Measurements from ENCODE around the gene IL24.

Gene IL24

DNA sequence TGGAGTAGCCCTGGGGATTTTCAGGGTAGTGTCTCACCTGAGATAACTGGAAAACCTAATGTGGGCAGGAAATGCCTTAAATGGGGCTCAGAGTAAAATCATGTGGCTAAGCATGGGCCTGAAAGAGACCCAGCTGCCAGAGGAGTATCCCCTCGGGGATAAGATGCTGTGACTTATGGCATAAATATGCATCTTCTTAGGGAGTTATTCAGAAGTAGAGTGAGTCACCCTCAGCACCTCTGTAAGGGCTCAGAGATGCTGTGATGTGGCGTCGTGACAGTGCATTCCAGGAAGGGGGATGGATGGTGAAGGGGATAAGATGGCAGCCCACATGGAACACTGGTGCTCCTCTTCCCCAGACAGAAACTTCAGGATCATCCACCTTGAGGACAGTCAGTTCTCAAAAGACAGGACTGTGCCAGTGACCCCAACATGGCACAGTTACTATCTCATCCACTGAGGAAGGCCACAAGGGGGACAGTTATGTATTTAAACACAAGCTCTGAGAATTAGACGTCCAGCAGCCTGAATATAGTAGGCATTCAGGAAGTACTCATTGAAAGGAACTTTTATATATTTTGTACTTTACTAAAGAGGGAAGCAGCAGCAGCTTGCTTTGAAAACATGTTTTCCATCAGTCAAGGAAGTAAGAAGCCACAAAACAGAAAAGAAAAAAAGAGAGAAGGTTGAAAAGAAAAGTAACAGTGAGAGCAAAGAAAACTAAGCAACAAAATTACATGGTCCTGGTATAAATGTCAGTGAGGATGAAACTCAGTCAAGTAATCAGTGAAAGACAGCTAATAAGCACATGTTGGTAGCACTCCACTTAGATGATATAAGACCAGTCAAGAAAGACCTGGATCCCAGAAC lies 8.3 kb downstream of the IL24 start:
- DNase-seq, result peak; percentile 28 to 43

DNA sequence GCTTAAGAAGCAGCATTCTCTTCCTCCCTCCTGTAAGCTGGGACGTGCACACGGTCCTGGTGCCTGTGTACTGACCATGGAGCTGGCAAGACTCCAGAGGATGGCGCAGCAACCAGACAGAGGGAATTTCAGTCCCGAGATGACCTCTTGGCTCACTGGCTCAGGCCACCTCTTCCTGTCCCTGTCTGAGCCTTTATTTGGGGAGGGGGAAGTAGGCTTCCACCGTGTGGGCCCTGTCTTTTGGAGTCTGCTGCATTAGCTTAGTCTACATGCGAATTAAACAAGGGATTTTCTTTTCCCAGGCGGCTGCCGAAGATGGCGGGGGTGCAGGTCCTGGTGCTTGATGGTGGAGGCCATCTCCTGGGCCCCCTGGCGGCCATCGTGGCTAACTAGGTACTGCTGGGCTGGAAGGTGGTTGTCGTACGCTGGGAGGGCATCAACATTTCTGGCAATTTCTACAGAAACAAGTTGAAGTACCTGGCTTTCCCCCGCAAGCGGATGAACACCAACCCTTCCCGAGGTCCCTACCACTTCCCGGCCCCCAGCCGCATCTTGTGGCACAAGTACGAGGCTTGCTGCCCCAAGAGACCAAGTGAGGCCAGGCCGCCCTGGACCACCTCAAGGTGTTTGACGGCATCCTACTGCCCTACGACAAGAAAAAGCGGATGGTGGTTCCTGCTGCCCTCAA lies 10.2 kb downstream of the IL24 start:
- DNase-seq, result no peak

DNA sequence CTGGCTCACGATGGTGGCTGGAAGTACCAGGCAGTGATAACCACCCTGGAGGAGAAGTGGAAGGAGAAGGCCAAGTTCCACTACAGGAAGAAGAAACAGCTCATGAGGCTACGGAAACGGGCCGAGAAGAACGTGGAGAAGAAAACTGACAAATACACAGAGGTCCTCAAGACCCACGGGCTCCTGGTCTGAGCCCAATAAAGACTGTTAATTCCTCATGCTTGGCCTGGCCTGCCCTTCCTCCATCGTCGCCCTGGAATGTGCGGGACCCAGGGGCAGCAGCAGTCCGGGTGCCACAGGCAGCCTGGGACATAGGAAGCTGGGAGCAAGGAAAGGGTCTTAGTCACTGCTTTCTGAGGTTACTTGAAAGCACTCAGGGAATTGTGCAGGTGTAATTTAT lies 10.8 kb downstream of the IL24 start:
- no peak for DNase-seq

DNA sequence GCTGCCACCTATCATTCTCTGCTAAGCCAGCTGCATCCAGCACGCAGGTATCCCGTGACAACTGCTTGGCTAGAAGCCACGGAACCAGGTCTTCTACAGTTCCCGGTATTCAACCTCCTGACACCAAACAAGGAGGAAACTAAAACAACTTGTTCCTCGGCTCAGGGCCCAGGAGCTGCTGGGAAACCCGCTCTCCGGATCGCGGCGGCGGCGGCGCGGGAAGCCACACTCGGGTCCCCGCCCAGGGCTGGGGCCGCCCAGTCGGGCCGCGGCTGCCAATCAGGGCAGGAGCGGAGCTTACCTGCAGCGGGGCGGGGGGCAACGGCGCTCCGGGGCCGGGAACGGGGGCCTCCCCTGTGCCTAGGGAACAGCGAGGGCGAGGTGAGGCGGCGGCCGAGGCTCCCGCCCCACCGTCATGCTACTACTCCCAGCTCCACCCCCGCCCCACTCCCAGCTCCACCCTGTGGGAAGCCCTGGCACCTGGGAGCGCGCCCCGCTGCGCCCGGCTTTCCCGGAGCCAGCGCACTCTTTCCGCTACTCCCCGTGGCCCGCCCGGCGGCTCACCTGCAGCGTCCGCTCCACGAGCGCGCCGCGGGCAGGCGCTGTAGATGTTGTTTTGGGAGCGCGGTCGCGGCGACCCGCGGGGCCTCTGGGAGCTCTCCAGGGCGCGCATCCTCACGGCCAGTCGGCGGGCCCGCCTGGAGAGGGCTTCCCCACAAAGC lies 12.1 kb downstream of the IL24 start:
- peak; percentile 41 to 45 for DNase-seq

DNA sequence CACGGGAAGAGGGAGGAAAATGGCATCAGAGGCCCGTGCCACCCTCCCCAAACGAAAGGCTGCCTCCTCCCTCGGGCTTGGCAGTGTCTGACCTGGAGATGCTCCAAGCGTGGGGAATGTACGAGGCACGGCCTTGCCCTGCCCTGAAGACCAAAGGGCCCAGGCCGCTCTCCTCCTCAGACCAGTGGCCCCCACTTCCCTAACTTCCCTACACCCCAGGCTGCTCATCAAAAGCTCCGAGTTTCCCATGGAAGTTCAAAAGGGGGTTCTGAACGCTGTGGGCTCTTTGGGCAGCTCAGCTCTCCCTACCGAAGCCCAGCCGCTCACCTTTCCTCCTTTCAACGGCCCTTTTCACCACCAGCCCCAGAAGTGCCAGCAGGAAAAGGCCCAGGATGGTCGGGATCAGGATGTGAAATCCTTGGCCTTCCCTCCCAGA lies 12.7 kb downstream of the IL24 start:
- DNase-seq, result no peak

DNA sequence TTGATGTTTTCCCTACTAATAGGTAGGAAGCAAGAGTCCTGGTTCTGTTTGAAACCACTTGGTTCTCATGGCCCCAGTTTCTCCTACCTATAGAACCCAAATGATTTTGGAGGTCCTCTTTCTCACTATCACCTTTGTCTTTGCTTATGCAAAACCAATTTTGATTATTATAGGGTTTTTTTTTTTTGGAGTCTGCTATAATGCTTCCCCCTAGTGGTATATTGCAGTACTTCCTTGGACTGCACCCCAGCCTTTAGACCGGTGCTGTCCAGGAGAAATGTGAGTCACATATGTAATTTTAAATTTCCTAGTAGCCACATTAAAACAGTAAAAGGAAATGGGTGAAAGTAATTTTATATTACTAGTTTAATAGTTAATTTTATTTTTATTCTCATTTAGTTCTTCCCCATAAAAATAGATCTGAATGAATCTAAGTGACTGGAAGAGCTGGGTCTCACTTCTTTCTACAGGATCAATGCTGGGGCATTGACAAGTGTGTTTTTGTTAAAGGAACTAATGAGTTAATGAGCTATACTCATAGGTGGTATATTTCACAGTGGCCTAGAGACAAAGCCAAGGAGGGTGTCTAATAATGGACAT lies 13.9 kb downstream of the IL24 start:
- DNase-seq, result peak; percentile 44 to 70

DNA sequence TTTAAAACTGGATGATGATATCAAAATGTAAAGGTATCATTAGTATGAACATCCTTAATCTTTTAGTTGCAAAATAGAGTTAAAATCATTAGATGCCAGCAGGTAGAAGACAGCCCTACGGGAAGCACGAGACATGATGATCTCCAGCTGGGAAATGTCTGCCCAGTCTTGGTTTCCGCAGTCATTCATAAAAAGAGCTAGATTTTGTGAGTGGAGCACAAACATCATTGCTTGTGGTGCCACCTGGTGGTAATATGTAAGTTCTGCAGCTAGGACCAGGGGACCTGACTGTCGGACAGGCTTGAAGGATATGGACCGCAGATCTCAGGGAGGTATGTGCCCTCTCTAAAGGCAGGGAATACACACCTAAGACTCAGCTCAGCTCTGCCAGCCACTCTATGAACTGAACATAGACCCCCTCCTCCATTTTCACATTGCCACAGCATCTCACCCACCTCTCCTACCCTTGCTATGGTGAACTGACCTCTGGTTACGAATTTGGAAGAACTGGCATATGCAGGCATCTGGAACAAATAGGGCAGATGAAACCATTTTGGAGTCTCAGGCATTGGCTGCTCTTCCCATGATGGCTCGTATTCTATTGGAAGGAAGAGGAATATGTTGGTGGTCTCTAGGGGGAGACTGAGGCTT lies 15.3 kb downstream of the IL24 start:
- DNase-seq, result peak; percentile 77 to 81

DNA sequence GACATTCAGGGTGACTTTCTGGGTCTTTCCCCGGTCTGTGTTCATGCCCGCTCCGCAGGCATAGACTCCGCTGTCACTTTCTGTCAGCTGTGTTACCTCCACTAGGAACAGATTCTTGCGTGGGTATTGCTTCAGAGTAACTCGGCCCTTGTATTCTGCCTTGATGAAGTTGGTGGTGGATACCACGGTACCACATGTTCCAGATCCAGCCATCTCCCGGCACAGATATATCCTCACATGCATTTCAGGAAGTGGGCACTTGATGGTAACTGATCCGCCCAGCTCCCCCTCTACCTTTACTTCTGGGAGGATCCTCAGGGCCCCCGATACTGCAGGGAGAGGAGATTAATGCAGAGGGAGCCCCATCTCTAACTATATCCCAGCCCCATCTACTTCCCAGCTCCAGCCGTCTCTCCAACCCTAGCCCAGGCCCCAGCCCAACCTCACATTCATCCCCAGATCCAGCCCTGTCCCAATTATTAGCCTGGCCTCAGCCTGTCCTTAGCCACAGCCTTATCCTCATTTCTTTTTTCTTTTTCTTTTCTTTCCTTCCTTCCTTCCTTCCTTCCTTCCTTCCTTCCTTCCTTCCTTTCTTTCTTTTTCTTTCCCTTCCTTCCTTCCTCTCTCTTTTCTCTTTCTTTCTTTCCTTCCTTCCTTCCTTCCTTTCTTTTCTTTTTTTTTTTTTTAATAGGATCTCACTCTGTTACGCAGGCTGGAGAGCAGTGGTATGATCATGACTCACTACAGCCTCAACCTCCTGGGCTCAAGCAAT lies 16.7 kb downstream of the IL24 start:
- DNase-seq, result no peak

DNA sequence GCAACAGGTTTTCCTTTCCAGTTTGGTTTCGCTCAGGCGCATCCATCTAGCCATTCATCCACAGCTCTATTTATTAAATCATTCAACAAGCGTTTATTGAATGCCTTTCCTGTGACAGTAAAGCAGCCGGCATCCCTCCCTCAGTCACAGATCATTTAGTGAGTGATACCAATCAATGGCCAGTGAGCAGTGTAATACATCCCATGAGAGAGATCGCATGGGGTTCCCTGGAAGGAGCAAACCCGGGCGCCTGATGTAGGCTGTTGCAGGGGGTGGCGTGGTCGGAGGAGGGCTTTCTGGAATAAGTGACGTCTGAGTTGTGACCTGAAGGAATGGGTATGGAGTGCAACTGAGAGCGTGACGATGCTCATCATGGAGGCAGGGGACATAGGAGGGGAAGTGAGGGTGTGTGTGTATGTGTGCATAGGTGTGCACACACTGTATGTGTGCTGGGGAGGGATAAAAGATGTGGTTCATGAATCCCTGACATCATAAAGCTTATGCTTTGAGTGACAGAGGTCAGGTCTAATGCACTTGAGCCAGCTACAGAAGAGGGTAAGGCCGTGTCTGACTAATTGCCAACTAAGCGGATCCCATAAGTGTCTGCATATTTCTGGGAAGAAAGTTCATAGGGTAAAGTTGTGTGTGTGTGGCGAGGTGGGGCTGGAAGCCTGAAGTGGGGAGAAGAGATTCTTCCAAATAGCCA lies 17.9 kb downstream of the IL24 start:
- DNase-seq, result no peak

DNA sequence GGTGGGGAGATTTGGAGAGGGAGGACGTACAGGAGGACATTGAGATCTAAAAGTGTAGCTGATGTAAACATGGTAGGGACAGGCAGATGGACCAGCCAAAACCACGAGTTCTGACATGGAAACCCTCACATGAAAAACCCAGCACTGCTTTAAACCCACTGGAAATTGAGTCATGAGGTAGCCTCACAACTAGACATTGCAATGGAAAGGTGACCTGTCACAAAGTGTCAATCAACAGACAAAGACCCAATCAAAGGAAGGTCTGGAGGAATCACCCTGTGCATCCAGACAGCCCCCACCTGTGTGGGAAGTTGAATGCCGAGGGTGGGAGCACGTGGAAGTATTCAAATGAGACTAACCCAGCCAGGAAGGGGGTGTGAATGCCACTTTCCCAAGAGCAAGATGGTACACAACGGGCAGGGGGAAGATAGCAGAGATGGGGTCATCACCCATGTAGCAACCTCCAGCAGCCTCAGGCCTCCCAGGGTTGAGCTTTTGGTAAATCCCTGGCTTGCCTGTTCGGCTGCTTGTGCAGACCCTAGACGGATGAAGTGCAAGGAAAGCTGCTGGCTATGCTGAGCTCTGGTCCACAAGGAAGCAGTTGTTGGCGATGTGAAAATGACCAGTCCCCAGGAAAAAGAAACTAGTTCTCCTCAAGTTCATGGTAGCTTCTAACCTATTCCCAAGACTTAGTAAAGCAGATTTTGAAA lies 18.9 kb downstream of the IL24 start:
- no peak for DNase-seq

DNA sequence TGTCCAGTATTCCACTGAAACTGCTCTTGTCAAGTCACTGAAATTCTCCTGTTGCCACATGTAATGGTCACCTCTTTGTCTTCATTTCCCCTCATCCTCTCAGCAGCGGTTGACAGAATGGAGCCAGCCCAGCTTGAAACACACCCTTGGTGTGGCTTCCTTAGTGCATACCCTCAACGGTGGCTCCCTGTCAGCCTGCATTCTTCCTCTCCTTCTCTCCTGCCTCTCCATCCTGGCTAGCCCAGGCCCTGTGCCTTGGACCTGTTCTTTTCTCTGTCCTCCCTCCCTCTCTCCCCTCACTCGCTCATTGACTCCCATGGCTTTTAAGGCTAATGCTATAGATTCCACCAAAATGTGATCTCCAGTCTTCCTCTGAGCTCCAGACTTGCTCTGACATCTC lies 20.8 kb downstream of the IL24 start:
- DNase-seq, result no peak

DNA sequence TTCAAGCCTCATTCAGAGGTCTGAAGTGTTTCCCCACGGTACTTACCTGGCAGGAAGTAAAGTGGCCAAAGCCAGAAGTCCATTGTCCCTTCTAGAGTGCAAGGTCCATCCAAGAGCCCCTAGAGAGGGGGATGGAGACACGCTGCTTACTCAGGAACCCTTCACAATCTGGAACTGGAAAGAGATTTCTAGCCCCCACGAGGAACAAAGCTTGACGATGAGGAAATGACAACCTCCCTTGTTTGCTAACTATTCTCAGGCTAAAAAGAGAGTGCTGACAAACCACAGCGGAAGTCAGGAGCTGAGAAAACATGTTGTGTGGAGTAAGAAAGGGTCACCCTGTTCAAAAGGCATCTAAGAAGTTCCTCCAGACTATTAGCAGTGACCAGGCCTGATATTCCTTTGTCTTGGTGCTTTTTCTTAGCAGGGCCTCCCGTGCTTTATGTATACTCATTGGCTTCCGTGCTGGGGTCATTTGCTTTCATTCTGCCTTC lies 24.6 kb downstream of the IL24 start, which contains the start of gene FCMR:
FCMR (minus strand) TSS at position 170 of the 494 bp plus-strand sequence; CDS start at position 83, 87 bp downstream.
- DNase-seq, result peak; percentile 65 to 75

DNA sequence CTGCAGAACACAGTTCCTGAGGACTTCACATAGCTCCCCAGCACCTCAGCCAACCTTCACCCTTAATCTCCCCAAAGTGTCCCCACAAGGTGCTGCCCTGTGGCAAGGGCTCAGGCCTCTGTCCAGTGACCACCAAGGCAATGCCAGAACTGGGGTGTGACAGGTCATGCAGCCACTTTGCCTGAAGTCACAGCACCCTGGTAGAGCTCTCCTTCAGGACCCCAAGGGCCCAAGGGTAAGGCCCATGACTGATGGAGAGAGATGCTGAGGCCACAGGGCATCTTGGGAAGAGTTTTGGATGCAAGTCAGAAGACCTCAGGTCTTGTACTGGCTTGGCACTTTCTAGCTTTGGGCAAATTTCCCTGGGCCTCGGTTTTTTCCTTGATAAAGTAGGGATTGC lies 25.3 kb downstream of the IL24 start:
- DNase-seq, result no peak

DNA sequence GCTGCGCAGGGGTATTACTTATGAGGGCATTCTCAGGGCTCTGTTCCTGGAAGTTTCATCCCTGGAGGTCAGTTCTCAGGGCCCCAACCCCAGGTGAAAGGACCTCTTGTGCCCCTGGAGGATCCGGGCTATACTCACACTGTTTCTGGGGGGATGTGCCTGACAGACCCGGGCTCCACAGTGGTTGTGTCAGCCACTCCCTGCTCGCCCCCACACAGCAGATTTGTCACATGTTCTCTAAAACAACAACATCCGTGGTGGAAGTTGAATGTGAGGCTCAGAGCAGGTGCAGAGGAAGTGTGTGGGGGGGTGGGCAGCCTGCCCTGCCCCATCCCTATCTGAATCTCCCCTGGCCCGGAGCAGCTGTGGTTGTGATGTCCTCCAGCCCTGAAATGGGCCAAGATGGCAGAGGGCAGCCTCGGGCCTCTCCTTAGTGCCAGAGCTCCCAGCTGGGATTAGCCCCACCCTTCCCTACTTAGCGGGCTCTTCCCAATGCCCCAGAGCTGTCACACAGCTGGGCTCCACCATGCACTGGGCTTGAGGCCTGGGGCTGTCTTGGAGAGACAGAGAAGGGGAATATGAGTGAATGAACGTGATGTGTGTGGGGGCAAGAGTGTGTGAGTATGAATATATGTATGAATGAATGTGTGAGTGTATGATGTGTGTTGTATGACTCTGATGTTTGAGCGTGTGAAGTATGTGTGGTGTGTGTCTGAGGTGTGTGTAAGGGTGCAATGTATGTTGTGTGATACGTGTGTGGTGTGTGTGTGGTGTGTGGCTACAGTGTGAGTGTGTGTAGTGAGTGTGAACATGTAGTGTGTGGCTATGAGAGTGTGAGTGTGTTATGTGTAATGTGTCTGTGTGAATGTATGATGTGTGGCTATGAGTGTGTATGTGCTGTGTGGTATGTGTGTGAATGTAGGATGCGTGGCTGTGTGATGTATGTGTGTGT lies 26.0 kb downstream of the IL24 start:
- peak; percentile 78 to 86 for DNase-seq

DNA sequence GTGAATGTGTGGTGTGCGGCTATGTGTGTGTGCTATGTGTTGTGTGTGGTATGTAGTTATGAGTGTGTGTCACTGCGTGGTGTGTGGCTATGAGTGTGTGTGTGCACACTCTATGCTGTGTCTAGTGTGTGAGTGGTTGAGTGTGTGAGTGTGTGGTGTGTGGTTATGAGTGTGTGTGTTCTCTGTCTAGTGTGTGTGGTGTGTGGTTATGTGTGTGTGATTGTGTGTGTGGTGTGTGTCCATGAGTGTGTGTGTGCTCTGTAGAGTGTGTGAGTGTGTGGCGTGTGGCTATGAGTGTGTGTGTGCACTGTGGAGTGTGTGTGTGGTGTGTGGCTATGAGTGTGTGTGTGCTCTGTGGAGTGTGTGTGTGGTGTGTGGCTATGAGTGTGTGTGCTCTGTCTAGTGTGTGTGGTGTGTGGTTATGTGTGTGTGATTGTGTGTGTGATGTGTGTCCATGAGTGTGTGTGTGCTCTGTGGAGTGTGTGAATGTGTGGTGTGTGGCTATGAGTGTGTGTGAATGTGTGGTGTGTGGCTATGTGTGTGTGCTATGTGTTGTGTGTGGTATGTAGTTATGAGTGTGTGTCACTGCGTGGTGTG lies 26.8 kb downstream of the IL24 start:
- DNase-seq, result peak in 1 of 2 donors; percentile 34

DNA sequence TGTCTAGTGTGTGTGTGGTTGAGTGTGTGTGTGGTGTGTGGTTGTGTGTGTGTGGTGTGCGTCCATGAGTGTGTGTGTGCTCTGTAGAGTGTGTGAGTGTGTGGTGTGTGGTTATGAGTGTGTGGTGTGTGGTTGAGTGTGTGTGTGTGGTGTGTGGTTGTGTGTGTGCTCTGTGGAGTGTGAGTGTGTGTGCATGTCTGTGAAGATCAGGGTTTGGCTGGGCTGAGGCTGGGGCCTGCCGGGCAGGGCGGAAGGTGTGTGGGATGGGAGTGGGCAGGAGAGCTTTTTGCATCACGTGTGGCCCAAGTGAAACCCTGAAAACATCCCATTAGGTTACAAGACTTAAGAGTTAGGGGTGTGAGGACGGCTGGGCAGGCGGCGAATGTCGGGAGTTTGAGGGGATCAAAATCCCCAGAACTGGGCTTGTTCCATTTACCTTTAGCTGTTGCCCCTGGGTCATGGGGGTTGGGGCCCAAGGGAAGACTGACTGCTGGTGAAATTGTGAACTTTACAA lies 27.4 kb downstream of the IL24 start:
- peak; percentile 45 for DNase-seq

DNA sequence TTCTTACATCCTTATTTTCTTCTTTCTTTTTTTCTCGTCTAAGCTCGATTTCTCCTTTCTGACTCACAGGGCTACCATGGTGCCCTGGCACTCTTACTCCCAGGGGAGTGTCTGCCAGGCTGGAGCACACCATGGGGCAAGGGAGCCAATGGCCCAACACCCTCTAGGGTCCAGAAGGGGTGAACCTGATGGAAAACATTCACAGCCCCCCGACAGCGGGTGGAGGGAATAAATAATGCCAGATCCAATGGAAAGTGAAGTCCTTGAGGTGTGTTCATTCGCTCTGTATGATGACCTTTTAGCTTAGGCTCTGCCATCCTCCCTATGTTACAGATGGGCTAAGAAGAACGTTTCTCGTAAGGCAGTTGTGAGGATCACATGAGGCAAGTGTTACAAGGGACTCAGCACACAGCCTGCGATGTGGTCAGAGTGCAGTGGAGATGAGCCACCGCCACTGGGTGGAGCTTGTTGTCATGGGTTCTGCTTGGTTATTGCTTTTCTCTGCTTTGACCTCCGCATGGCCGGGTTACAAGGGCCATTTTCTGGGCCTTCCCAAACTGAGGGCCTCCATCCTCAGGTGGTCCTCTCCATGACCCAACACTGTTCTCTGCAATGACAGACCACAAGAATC lies 28.0 kb downstream of the IL24 start:
- DNase-seq, result peak; percentile 76 to 84

DNA sequence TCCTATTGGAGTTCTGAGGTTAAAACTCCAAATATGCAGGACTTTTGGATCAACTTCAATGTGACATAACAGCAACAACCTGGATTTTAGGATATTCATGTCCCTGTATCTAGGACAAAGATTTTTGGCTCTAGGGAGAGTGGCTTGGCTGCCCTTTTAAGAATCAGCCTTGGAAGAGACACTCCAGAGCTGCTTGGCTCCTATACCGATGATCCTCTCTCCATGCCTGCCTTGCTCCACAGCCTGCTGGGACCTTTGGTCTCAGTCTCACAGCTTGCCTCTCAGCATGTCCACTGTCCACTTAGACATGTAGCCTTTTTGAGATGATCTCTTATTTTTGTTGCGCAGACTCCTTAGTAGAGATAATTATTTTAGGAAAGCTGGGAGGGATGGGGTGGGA lies 29.0 kb downstream of the IL24 start:
- no peak for DNase-seq
